MCF 10A (cell line): ENCODE results near the gene NFASC. TPM values are rescaled to one million over a fixed set of nuclear protein-coding genes. Genes with fewer than 3 reads are reported as not detected.

Experiments
- BruUV-seq: library from RNA; stranded (reverse); fragments of 400-500 nt; replicated peaks from 2 replicates; lab custom pipeline; 2021; lab: Mats Ljungman, UMichigan
- CTCF ChIA-PET: fragments of 300-600 bp; sonication (Branson Sonifier 250); formaldehyde crosslinking; extraction: SDS; loops from one replicate; lab custom pipeline; 2021; ENCODE audit warnings: antibody characterized with exemption, inconsistent platforms; lab: Yijun Ruan, JAX
- POLR2A ChIA-PET: fragments of 300-600, 350-650 bp; sonication (Branson Sonifier 250); formaldehyde crosslinking; extraction: SDS; loops from one replicate; lab custom pipeline; 2020; ENCODE audit warnings: antibody characterized with exemption, inconsistent platforms; lab: Yijun Ruan, JAX
- DNase-seq: peaks from one replicate; pipeline ENCODE4 v3.0.0-alpha.2; 2018; ENCODE audit not compliant: unreplicated experiment
- H3K27ac Mint-ChIP-seq: one replicate; pipeline ENCODE4 v1.8.0; 2022; ENCODE audit warnings: mild to moderate bottlenecking, low read depth, mixed read lengths; ENCODE audit not compliant: unreplicated experiment
- H3K27me3 Mint-ChIP-seq: one replicate; pipeline ENCODE4 v1.8.0; 2022; ENCODE audit warnings: mixed read lengths; ENCODE audit not compliant: insufficient read depth, unreplicated experiment
- H3K36me3 Mint-ChIP-seq: one replicate; pipeline ENCODE4 v1.8.0; 2022; ENCODE audit warnings: mild to moderate bottlenecking, moderate library complexity, mixed read lengths; ENCODE audit not compliant: insufficient read depth, unreplicated experiment
- H3K4me1 Mint-ChIP-seq: one replicate; pipeline ENCODE4 v1.8.0; 2022; ENCODE audit warnings: mixed read lengths; ENCODE audit not compliant: insufficient read depth, unreplicated experiment
- H3K4me3 Mint-ChIP-seq: one replicate; pipeline ENCODE4 v1.8.0; 2022; ENCODE audit warnings: mild to moderate bottlenecking, moderate library complexity, mixed read lengths; ENCODE audit not compliant: unreplicated experiment
- H3K9me3 Mint-ChIP-seq: one replicate; pipeline ENCODE4 v1.8.0; 2022; ENCODE audit warnings: mixed read lengths; ENCODE audit not compliant: unreplicated experiment
- CTCF ChIP-seq: fragments of 200-600 bp; IDR thresholded peaks from one replicate; pipeline ENCODE4 v1.8.0; 2022; ENCODE audit warnings: antibody characterized with exemption, mild to moderate bottlenecking; ENCODE audit not compliant: unreplicated experiment
- intact Hi-C: fragments of 100-400 bp; cut with micrococcal nuclease; formaldehyde crosslinking; loops from 2 replicates; pipeline ENCODE4 v1.14.1; 2022
- total RNA-seq: library from RNA; stranded (reverse); gene quantifications from 2 replicates; pipeline ENCODE4 v1.2.3, GENCODE V29; 2022

NFASC gene
- total RNA-seq, 1 experiment from 2014 or later, result 0.98 TPM

DNA sequence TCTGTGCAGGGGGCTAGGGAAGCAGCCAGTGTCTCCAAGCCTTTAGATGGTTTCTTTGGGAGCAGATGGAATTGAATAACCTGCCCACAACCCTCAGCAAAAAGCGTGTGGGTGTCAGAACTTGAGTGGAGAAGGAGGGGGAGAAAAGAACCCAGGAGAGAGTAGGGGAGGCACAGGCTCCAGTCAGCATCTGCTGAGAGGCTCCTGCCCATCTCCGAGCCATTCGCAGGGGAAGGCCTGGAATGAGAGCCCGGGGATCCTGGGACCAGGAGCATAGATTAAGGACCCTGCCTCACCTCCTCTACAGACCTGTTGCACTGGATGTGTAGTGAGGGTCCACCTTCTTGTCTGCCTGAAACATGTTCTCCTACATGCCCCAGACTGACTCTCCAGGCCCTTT lies 197.3 kb downstream of the NFASC start:
- POLR2A ChIA-PET, result interaction anchor here (0.6 to 0.7 kb wide), 2 partner anchors 54 to 181 kb away, joined by 3 to 4 read pairs; partner anchors contain the start of gene RBBP5
- H3K36me3 Mint-ChIP-seq, result no peaks in the 10 kb centered on the region
- H3K4me3 Mint-ChIP-seq, result no peak overlapping the region
- BruUV-seq, result no TSS peak
- intact Hi-C loops, result no loop called here
- no peaks in the 10 kb centered on the region for H3K27me3 Mint-ChIP-seq
- CTCF ChIA-PET, result interaction anchor here (0.6 to 2.9 kb wide), 5 partner anchors 13 to 390 kb away, joined by 3 to 14 read pairs (median 4); no protein-coding TSS in a partner anchor
- H3K27ac Mint-ChIP-seq, result no peak overlapping the region
- no peak for DNase-seq
- no peak for TF ChIP-seq CTCF
- no peaks in the 10 kb centered on the region for H3K9me3 Mint-ChIP-seq
- peaks cover 12% of the 10 kb centered on the region for H3K4me1 Mint-ChIP-seq

- POLR2A ChIA-PET, result interaction anchor here (0.6 to 0.7 kb wide), 2 partner anchors 181 to 1386 kb away, joined by 3 read pairs; no protein-coding TSS in a partner anchor
These were observed 197.9 kb downstream of the NFASC start for GRCh38 chr1:205068457-205069040.

GRCh38 chr1:205069371-205070125 lies 198.9 kb downstream of the NFASC start:
- intact Hi-C loops, result loop anchor here (5.0 kb wide), 1 partner anchor 53 kb away; the partner anchor contains the start of gene RBBP5
- BruUV-seq, result no TSS peak
- ChIA-PET CTCF (interaction anchor here (0.6 to 2.9 kb wide), 10 partner anchors 8 to 1037 kb away, joined by 3 to 14 read pairs (median 3); no protein-coding TSS in a partner anchor), POLR2A (interaction anchor here (0.6 to 0.7 kb wide), 2 partner anchors 563 to 1387 kb away, joined by 3 to 6 read pairs; no protein-coding TSS in a partner anchor)
- Mint-ChIP-seq H3K27me3 (no peaks in the 10 kb centered on the region), H3K36me3 (no peaks in the 10 kb centered on the region), H3K4me3 (no peak overlapping the region), H3K9me3 (no peaks in the 10 kb centered on the region), H3K4me1 (peaks cover 26% of the 10 kb centered on the region), H3K27ac (no peak overlapping the region)
- no peak for DNase-seq
- no peak for TF ChIP-seq CTCF

More at GRCh38 chr1:205068457-205069040, 197.9 kb downstream of the NFASC start:
- Mint-ChIP-seq H3K36me3 (no peaks in the 10 kb centered on the region), H3K4me1 (peaks cover 18% of the 10 kb centered on the region), H3K27me3 (no peaks in the 10 kb centered on the region), H3K4me3 (no peak overlapping the region), H3K27ac (no peak overlapping the region), H3K9me3 (no peaks in the 10 kb centered on the region)
- intact Hi-C loops, result no loop called here
- CTCF ChIA-PET, result interaction anchor here (0.6 to 2.9 kb wide), 5 partner anchors 13 to 79 kb away, joined by 3 to 14 read pairs (median 4); no protein-coding TSS in a partner anchor
- no peak for DNase-seq
- no peak for TF ChIP-seq CTCF
- BruUV-seq, result no TSS peak

DNA sequence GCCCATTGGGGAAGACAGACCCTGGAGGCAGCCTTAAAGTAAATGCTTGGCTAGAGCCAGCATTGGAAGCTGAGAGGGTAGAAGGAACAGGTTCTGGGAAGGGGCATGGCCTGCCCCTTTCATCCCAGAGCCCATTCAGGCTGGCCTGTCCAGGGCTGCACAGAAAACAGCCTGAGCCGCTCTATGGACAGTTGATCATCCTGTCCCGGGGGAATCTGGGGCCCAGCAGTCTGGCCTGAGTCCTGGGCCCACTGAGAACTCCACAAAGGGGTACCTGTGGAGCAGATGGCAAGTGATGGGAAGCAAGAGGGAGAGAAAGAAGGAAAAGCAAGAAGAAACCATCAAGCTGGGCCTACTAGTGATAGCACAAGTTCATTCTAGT lies 200.4 kb downstream of the NFASC start:
- TF ChIP-seq CTCF, result no peak
- BruUV-seq, result no TSS peak
- intact Hi-C loops, result loop anchor here (5.0 kb wide), 1 partner anchor 51 kb away; the partner anchor contains the start of gene RBBP5
- POLR2A ChIA-PET, result no interaction called here
- no peak overlapping the region for H3K27ac Mint-ChIP-seq
- H3K9me3 Mint-ChIP-seq, result no peaks in the 10 kb centered on the region
- peaks cover 29% of the 10 kb centered on the region for H3K4me1 Mint-ChIP-seq
- CTCF ChIA-PET, result interaction anchor here (0.6 to 10.7 kb wide), 8 partner anchors 9 to 1005 kb away, joined by 3 to 182 read pairs (median 4); no protein-coding TSS in a partner anchor
- H3K36me3 Mint-ChIP-seq, result no peaks in the 10 kb centered on the region
- no peak for DNase-seq
- H3K27me3 Mint-ChIP-seq, result no peaks in the 10 kb centered on the region
- H3K4me3 Mint-ChIP-seq, result no peak overlapping the region
